HCT116 (cell line): ENCODE results near the gene MCF2L2.

Source experiments
- CBX3 ChIP-seq: IDR thresholded peaks from 2 replicates; pipeline ENCODE4 v1.6.1; 2012; ENCODE audit warnings: low read depth
- CTCF ChIP-seq, 3 experiments: fragments of 200-600 bp in 1 of 3; sonication (generic) in 1 of 3; IDR thresholded peaks in 2 of 3; conservative IDR thresholded peaks in 1 of 3; 2 replicates each; pipeline ENCODE4 v1.5.1; 2012 to 2017; ENCODE audit warnings: low read depth in 2 of 3, low read length in 2 of 3, antibody characterized with exemption in 1 of 3, borderline replicate concordance in 1 of 3, control low read depth in 1 of 3, mild to moderate bottlenecking in 1 of 3, mixed read lengths in 1 of 3, mixed run types in 1 of 3, moderate library complexity in 1 of 3; ENCODE audit not compliant: insufficient read depth in 1 of 3
- EZH2 ChIP-seq: fragments of 200-600 bp; sonication (generic); IDR thresholded peaks from 2 replicates; pipeline ENCODE4 v1.6.1; 2017; ENCODE audit warnings: antibody characterized with exemption, mixed run types
- EZH2phosphoT487 ChIP-seq: fragments of 200-600 bp; IDR thresholded peaks from 2 replicates; pipeline ENCODE4 v1.6.1; 2018; ENCODE audit warnings: antibody characterized with exemption, borderline replicate concordance
- JUND ChIP-seq: IDR thresholded peaks from 2 replicates; pipeline ENCODE4 v1.6.1; 2012
- REST ChIP-seq: IDR thresholded peaks from 2 replicates; pipeline ENCODE4 v1.6.1; 2012; ENCODE audit warnings: low read depth
- YY1 ChIP-seq: IDR thresholded peaks from 2 replicates; pipeline ENCODE4 v1.6.1; 2011; ENCODE audit warnings: low read length, low read depth, moderate library complexity, mild to moderate bottlenecking; ENCODE audit not compliant: insufficient replicate concordance; ENCODE audit errors: extremely low read depth

- TF ChIP-seq JUND: no peak
- TF ChIP-seq EZH2phosphoT487: no peak
- no peak for TF ChIP-seq EZH2
- TF ChIP-seq CTCF (IDR thresholded peaks at IDR 0.05 in 2 of 3, conservative IDR thresholded peaks at IDR 0.05 in 1 of 3; ENCODE audit: borderline replicate concordance in 1 of 3, insufficient read depth in 1 of 3, low read depth in 2 of 3, low read length in 2 of 3): no peak
- TF ChIP-seq REST: no peak
- TF ChIP-seq CBX3: no peak
- no peak for TF ChIP-seq YY1
These were observed 230.7 kb downstream of the MCF2L2 start for GRCh38 chr3:183197734-183198133.
